GM12878 (cell line): ENCODE measurements around the gene TMEM86A.

Source experiments
- BCL11A ChIP-seq: IDR thresholded peaks from 2 replicates; pipeline ENCODE4 v1.6.1; 2011; ENCODE audit warnings: low read depth, low read length
- CBX5 ChIP-seq: sonication (generic); IDR thresholded peaks from 2 replicates; pipeline ENCODE4 v1.6.1; 2016; ENCODE audit warnings: low read depth, moderate library complexity, mild to moderate bottlenecking, inconsistent platforms
- CEBPB ChIP-seq, 2 experiments: fragments of 150-350 bp in 1 of 2; IDR thresholded peaks; 2 replicates each; pipeline ENCODE4 v1.6.1; 2012 to 2014; ENCODE audit warnings: low read depth in 2 of 2, low read length in 2 of 2, borderline replicate concordance in 1 of 2, inconsistent platforms in 1 of 2
- EP300 ChIP-seq, 2 experiments: fragments of 150-350 bp in 1 of 2; IDR thresholded peaks; 2 replicates each; pipeline ENCODE4 v1.6.1; 2011 to 2012; ENCODE audit warnings: low read depth in 2 of 2, low read length in 2 of 2, borderline replicate concordance in 1 of 2, improper control_type of control experiment in 1 of 2, inconsistent platforms in 1 of 2; ENCODE audit not compliant: control insufficient read depth in 1 of 2
- EZH2 ChIP-seq: IDR thresholded peaks from 2 replicates; pipeline ENCODE4 v1.6.1; 2012; ENCODE audit warnings: low read depth, mild to moderate bottlenecking, control low read depth, inconsistent platforms, low read length, borderline replicate concordance; ENCODE audit not compliant: control insufficient read depth
- FOS ChIP-seq: IDR thresholded peaks from 3 replicates; pipeline ENCODE4 v1.6.1; 2011; ENCODE audit warnings: borderline replicate concordance; ENCODE audit not compliant: insufficient read length; ENCODE audit errors: extremely low read depth
- NBN ChIP-seq: fragments of 450-650 bp; IDR thresholded peaks from 2 replicates; pipeline ENCODE4 v1.6.1; 2016
- RAD21 ChIP-seq: IDR thresholded peaks from 2 replicates; pipeline ENCODE4 v1.6.1; 2011; ENCODE audit warnings: mild to moderate bottlenecking, low read depth, low read length, moderate library complexity; ENCODE audit not compliant: insufficient read depth
- RB1 ChIP-seq: fragments of 450-650 bp; formaldehyde crosslinking; IDR thresholded peaks from 2 replicates; pipeline ENCODE4 v1.6.1; 2017; ENCODE audit warnings: mild to moderate bottlenecking, borderline replicate concordance
- YBX1 ChIP-seq: fragments of 450-650 bp; IDR thresholded peaks from 2 replicates; pipeline ENCODE4 v1.6.1; 2016; ENCODE audit warnings: antibody characterized with exemption
- TF ChIP-seq, protein P1 (sequence below), 3 experiments: IDR thresholded peaks in 2 of 3; conservative IDR thresholded peaks in 1 of 3; 2 replicates each; pipeline ENCODE4 v1.5.1; 2011; ENCODE audit warnings: low read depth in 3 of 3, low read length in 3 of 3, mild to moderate bottlenecking in 3 of 3, control low read depth in 2 of 3, moderate library complexity in 2 of 3, inconsistent platforms in 1 of 3, mixed read lengths in 1 of 3; ENCODE audit not compliant: control insufficient read depth in 2 of 3, insufficient read depth in 1 of 3; ENCODE audit errors: extremely low read depth in 1 of 3
- TF ChIP-seq, protein P2 (sequence below): fragments of 450-650 bp; IDR thresholded peaks from 2 replicates; pipeline ENCODE4 v1.6.1; 2018; ENCODE audit warnings: mild to moderate bottlenecking, low read depth, moderate library complexity; ENCODE audit not compliant: partially characterized antibody

DNA sequence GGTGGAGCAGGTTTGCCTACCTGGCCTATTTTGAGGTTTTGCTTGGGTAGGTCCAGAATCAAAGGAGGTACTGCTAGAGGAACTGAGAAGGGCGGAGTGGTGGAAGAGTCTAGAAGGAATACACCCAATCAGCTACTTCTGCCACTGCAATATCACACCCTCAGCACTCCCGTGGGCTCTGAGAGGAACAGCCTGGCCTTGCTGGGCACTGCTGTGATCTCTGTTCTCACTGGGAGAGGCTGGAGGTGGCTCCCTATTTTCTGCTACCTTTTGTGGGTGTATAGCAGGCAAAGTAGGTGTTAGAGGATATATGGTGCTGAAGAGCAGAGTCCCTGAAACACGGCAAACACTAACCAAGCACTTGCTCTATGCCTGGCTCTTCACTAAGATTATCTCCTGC is 52.4 kb downstream of the TMEM86A start:
- TF ChIP-seq BCL11A: no peak
- TF ChIP-seq EZH2: no peak
- no peak for TF ChIP-seq FOS
- TF ChIP-seq YBX1: no peak
- TF ChIP-seq, protein P1, sequence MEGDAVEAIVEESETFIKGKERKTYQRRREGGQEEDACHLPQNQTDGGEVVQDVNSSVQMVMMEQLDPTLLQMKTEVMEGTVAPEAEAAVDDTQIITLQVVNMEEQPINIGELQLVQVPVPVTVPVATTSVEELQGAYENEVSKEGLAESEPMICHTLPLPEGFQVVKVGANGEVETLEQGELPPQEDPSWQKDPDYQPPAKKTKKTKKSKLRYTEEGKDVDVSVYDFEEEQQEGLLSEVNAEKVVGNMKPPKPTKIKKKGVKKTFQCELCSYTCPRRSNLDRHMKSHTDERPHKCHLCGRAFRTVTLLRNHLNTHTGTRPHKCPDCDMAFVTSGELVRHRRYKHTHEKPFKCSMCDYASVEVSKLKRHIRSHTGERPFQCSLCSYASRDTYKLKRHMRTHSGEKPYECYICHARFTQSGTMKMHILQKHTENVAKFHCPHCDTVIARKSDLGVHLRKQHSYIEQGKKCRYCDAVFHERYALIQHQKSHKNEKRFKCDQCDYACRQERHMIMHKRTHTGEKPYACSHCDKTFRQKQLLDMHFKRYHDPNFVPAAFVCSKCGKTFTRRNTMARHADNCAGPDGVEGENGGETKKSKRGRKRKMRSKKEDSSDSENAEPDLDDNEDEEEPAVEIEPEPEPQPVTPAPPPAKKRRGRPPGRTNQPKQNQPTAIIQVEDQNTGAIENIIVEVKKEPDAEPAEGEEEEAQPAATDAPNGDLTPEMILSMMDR (IDR thresholded peaks at IDR 0.05 in 2 of 3, conservative IDR thresholded peaks at IDR 0.05 in 1 of 3; ENCODE audit: control insufficient read depth in 2 of 3, extremely low read depth in 1 of 3, insufficient read depth in 1 of 3, low read depth in 3 of 3, low read length in 3 of 3): no peak
- TF ChIP-seq, protein P2, sequence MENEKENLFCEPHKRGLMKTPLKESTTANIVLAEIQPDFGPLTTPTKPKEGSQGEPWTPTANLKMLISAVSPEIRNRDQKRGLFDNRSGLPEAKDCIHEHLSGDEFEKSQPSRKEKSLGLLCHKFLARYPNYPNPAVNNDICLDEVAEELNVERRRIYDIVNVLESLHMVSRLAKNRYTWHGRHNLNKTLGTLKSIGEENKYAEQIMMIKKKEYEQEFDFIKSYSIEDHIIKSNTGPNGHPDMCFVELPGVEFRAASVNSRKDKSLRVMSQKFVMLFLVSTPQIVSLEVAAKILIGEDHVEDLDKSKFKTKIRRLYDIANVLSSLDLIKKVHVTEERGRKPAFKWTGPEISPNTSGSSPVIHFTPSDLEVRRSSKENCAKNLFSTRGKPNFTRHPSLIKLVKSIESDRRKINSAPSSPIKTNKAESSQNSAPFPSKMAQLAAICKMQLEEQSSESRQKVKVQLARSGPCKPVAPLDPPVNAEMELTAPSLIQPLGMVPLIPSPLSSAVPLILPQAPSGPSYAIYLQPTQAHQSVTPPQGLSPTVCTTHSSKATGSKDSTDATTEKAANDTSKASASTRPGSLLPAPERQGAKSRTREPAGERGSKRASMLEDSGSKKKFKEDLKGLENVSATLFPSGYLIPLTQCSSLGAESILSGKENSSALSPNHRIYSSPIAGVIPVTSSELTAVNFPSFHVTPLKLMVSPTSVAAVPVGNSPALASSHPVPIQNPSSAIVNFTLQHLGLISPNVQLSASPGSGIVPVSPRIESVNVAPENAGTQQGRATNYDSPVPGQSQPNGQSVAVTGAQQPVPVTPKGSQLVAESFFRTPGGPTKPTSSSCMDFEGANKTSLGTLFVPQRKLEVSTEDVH: no peak
- TF ChIP-seq CEBPB (IDR thresholded peaks at IDR 0.05; ENCODE audit: borderline replicate concordance in 1 of 2, low read depth in 2 of 2, low read length in 2 of 2): no peak
- no peak for TF ChIP-seq RB1
- no peak for TF ChIP-seq CBX5
- TF ChIP-seq RAD21: no peak
- TF ChIP-seq EP300 (IDR thresholded peaks at IDR 0.05; ENCODE audit: borderline replicate concordance in 1 of 2, control insufficient read depth in 1 of 2, low read depth in 2 of 2, low read length in 2 of 2): no peak
- TF ChIP-seq NBN: no peak
